Measurements from ENCODE around the gene NTF4. TPM values are rescaled to one million over a fixed set of nuclear protein-coding genes. Genes with fewer than 3 reads are reported as not detected.

NTF4 gene
- total and polyA plus RNA-seq, 12 donors, result 0.55 TPM; not detected in 11

DNA sequence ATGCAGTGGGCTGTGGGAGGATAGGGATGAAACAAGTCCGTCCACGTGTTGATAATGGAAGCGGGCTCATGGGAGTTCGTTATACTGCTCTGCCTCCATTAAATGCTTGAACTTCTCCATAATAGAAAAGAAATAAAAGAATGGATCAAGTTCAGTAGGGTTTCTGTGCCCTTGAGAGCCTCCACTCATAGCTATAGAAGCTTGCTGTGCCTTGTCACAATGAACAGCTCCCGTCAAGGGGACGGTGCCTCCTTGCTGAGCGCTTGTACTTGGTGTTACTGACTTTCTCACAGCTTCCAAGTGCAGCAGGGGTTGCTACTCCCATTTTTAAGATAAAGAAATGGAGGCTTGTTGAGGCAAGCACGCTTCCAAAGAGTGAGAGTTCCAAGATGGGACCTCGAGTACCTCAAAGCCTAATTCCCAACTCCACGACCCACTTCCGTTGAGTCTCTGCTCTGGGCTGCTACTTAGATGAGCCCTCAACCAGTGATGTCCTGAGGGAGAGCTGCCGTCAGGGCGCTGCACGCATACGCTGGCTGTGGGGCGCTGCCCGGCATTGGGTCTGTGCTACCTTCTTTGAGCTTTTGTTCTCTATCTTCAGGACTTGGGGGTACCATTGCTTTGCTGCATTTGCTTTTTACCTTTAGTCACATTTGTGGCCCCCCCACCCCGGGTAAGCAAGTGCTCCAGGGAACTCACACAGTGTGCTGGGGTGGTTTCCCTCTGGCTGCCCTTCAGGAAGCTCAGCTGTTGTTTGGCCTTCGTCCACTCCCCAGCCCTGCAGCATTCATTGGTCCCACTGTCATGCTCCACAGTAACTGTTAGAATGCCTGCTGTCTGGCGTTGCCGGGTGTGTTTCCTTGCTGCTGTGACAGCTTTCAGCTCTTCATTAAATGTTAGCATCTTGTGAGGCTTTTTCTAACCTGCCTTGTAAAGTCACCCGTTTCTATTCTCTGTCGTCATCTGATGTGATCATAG is 30.2 kb upstream of the NTF4 start:
- 60 to 76% (median 71%) methylated on average over 14 to 23 of the region's 23 CpGs for WGBS, 4 donors
- Histone ChIP-seq H3K9me3 (replicated peaks in 1 of 3) (no peaks in the 10 kb centered on the region), H3K4me1 (replicated peaks in 1 of 2) (peaks cover 0 to 9% of the 10 kb centered on the region in 2 donors), H3K36me3 (replicated peaks in 1 of 2) (peaks cover 0 to 98% of the 10 kb centered on the region in 2 donors), H3K27me3 (no peaks in the 10 kb centered on the region), H3K27ac (no peak overlapping the region), H3K4me3 (no peak overlapping the region)
- intact Hi-C loops (cut with DNase I), result loop anchor here (5.0 kb wide), 1 partner anchor 113 kb away; no protein-coding TSS in a partner anchor
- TF ChIP-seq POLR2A (IDR thresholded peaks at IDR 0.05), result no peak
- TF ChIP-seq, protein P1, sequence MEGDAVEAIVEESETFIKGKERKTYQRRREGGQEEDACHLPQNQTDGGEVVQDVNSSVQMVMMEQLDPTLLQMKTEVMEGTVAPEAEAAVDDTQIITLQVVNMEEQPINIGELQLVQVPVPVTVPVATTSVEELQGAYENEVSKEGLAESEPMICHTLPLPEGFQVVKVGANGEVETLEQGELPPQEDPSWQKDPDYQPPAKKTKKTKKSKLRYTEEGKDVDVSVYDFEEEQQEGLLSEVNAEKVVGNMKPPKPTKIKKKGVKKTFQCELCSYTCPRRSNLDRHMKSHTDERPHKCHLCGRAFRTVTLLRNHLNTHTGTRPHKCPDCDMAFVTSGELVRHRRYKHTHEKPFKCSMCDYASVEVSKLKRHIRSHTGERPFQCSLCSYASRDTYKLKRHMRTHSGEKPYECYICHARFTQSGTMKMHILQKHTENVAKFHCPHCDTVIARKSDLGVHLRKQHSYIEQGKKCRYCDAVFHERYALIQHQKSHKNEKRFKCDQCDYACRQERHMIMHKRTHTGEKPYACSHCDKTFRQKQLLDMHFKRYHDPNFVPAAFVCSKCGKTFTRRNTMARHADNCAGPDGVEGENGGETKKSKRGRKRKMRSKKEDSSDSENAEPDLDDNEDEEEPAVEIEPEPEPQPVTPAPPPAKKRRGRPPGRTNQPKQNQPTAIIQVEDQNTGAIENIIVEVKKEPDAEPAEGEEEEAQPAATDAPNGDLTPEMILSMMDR (IDR thresholded peaks at IDR 0.05), result no peak
- DNase-seq, result peak in 3 of 7 donors; percentile 38 to 52 (median 52)

DNA sequence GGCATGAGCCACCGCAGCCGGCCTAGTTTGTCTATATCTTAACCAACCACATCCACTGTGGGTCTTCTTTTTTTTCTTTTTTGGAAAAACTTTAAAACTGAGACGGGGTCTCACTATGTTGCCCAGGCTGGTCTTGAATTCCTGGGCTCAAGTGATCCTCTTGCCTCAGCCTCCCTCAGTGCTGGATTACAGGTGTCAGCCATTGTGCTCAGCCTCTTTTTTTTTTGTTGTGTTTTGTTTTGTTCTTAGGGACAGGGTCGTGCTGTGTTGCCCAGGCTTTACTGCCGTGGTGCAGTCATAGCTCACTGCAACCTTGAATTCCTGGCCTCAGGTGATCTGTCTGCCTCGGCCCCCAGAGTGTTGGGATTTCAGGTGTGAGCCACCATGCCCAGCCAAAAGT is 28.1 kb upstream of the NTF4 start:
- WGBS, 4 donors, result 81 to 90% (median 82%) methylated on average over 6 of the region's 6 CpGs
- H3K27ac ChIP-seq, result no peak overlapping the region
- TF ChIP-seq, protein P1 (IDR thresholded peaks at IDR 0.05), result no peak
- TF ChIP-seq POLR2A (IDR thresholded peaks at IDR 0.05), result no peak
- no peak overlapping the region for H3K4me3 ChIP-seq
- H3K4me1 ChIP-seq (replicated peaks in 1 of 2), result peaks cover 0 to 18% of the 10 kb centered on the region in 2 donors
- no peak for DNase-seq
- H3K36me3 ChIP-seq (replicated peaks in 1 of 2), result peaks cover 0 to 92% of the 10 kb centered on the region in 2 donors
- no peaks in the 10 kb centered on the region for H3K9me3 ChIP-seq (replicated peaks in 1 of 3)
- intact Hi-C loops (cut with DNase I), result no loop called here
- H3K27me3 ChIP-seq, result no peaks in the 10 kb centered on the region

DNA sequence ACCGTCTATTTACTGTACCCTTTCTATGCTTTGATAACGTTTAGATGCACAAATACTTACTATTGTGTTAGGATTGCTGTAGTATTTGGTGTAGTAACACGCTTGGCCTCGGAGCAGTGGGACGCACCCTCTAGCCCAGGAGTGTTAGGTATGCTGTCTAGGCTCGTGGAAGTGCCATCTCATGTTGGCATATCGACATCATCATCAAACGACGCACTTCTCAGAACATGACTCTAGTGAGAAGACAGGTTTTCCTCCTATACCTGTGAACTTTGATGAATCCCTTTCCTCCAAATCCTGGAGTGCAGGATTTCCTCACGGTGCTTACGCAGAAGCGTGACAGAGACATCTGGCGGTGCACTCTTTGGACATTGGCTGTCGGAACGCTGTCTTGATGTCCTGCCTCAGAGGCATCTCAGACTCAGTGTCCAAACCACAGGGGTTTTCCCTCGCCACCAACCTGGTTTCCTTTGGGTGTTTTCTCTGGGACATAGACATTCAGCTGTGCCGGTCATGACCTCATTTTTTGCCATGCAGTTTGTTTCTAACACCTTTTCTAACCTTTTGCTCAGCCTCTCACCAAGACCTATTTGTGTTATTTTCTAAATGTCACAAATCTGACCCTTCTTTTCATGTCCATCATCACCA is 26.9 kb upstream of the NTF4 start:
- H3K36me3 ChIP-seq (replicated peaks in 1 of 2), result peaks cover 0 to 85% of the 10 kb centered on the region in 2 donors
- TF ChIP-seq, protein P1 (IDR thresholded peaks at IDR 0.05), result no peak
- no peak for TF ChIP-seq POLR2A (IDR thresholded peaks at IDR 0.05)
- H3K27ac ChIP-seq, result no peak overlapping the region
- WGBS, 4 donors, result 86 to 91% (median 88%) methylated on average over 17 of the region's 17 CpGs
- DNase-seq, result no peak
- intact Hi-C loops (cut with DNase I), result no loop called here
- no peaks in the 10 kb centered on the region for H3K9me3 ChIP-seq (replicated peaks in 1 of 3)
- H3K27me3 ChIP-seq, result no peaks in the 10 kb centered on the region
- H3K4me1 ChIP-seq (replicated peaks in 1 of 2), result peaks cover 3 to 30% of the 10 kb centered on the region in 2 donors
- H3K4me3 ChIP-seq, result no peak overlapping the region

DNA sequence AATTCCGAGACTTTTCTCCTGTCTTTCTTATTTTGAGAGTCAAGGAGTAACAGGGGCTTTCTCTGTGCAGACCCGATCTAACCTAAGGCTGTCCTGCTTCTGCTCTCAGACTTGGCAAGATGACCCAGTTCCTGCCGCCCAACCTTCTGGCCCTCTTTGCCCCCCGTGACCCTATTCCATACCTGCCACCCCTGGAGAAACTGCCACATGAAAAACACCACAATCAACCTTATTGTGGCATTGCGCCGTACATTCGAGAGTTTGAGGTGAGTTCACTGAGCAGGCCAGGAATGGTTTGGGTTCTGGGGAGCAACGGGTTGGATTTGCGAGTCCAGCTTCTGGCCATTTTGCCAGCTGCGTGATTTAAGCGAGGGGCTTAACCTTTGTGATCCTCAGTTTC is 21.7 kb upstream of the NTF4 start:
- no peak for TF ChIP-seq POLR2A (IDR thresholded peaks at IDR 0.05)
- TF ChIP-seq, protein P1 (IDR thresholded peaks at IDR 0.05), result no peak
- Histone ChIP-seq H3K27me3 (no peaks in the 10 kb centered on the region), H3K9me3 (replicated peaks in 1 of 3) (no peaks in the 10 kb centered on the region), H3K4me3 (peak overlapping the region in 3 of 4 donors; percentile 68 to 84 (median 74)), H3K4me1 (replicated peaks in 1 of 2) (peaks cover 10 to 32% of the 10 kb centered on the region in 2 donors), H3K36me3 (replicated peaks in 1 of 2) (peaks cover 0 to 34% of the 10 kb centered on the region in 2 donors), H3K27ac (peak overlapping the region in 1 of 5 donors; percentile 79)
- DNase-seq, result no peak
- intact Hi-C loops (cut with DNase I), result no loop called here
- 25 to 39% (median 33%) methylated on average over 7 to 11 of the region's 11 CpGs for WGBS, 4 donors

Measured in adrenal gland (tissue), 12 donors.